Left ventricle myocardium superior (tissue), 1 donor: ENCODE results near the gene JADE3. TPM values are rescaled to one million over a fixed set of nuclear protein-coding genes. Genes with fewer than 3 reads are reported as not detected.
A peak's percentile ranks its signal among the peaks of the same experiment; 100 is the strongest.

Experiments used
- ATAC-seq: fragments of 200-7000 bp; cut with Tn5 transposase; one replicate; pipeline ENCODE4 v1.9.1; 2020; ENCODE audit warnings: mild to moderate bottlenecking, moderate library complexity
- DNase-seq: peaks from one replicate; pipeline ENCODE4 v3.0.0-alpha.2; 2020
- intact Hi-C: fragments of 100-400 bp; cut with micrococcal nuclease; formaldehyde crosslinking; loops from one replicate; pipeline ENCODE4 v1.11.0; 2022
- total RNA-seq: library from RNA; stranded (reverse); fragmentation: NEBNext Ultra II Directional; extraction: Animal tissue kit (Norgen Biotek cat#: 25700); gene quantifications from one replicate; pipeline ENCODE4 v1.2.1, GENCODE V29; 2021
- donor health status: DM: no; HTN: yes; CAD: no; lungs with severe emphysema.

The JADE3 gene
- total RNA-seq, 1 donor from 2014 or later: 9.5 TPM

DNA sequence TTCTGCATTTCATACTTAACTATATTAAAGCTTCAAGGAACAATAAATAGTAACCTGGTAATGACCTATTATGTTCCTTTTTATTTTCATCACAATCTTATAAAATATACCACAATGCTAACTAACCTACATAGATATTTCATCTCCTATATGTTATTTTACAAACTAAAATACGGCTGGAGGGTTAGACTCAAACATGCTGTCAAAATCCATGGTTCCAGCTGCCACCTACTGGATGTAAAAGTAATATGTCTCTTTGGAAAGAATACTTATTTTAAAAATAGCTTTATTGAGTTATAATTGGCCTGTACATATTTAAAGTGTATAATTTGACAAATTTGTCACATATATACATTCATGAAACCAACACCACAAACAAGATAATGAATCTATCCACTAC is 181.0 kb downstream of the JADE3 start:
- ATAC-seq (no peak), DNase-seq (no peak)
- intact Hi-C loops: no loop called here

DNA sequence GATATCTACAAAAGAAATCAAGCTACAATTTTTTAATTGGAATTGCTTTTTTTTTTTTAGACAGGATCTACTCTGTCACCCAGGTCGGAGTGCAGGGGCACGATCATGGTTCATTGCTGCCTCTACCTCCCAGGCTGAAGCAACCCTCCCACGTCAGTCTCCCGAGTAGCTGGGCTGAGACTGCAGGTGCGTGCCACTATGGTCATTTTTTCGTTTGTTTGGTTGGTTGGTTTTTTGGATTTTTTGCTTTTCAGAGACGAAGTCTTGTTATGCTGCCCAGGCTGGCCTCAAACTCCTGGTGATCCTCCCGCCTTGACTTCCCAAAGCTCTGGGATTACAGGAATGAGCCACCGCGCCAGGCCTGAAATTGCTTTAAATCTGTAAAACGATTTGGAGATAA is 181.6 kb downstream of the JADE3 start:
- intact Hi-C loops: no loop called here
- ATAC-seq: no peak
- DNase-seq: no peak

DNA sequence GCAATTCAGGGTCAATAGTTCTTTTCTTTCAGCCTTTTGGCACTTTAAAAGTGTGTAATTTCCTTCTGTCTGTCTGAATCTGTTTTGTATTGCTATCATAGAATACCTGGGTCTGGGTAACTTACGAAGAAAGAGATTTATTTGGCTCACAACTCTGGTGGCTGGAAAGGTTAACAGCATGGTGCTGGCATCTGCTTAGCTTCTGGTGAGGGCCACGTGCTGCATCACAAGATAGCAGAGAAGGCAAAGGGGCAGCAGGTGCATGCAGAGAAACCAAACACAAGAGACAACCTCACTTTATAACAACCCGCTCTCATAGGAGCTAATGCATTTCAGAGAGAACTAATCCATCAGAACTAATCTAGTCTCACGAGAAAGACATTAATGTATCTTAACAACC is 184.8 kb downstream of the JADE3 start:
- ATAC-seq (peak; percentile 49), DNase-seq (no peak)
- intact Hi-C loops: no loop called here

DNA sequence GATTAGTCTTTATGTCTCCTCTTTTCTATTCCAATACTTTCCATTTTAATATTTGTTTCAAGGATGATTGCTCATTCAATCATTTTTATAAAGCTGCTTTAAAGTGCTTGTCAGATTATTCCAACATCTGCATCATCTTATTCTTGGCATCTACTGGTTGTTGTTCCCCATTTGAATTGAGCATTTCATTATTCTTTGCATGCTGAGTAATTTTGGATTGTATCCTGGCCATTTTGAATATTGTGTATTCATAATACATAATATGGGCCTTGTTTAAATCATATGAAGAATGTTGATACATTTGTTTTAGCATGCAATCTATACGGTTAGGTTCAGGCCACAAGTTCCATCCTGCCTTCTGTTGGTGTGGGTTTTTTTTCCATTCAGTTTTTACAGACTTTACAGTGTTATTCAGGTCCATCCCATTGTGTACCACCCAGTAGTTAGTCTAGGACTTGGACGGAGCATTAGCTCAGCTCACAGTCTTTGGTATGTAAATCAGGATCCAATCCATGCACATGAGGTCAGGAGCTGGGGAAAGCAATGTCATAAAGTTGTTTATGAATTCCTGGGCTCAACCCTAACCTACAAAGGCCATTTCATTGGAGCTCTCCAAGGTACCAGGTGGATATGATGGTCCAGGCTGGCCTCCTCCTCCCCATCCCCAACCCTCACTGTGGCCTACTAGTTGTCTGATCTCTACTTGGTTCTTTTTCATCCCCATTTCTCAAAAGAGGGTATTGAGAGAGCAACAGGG is 186.3 kb downstream of the JADE3 start:
- intact Hi-C loops: no loop called here

DNA sequence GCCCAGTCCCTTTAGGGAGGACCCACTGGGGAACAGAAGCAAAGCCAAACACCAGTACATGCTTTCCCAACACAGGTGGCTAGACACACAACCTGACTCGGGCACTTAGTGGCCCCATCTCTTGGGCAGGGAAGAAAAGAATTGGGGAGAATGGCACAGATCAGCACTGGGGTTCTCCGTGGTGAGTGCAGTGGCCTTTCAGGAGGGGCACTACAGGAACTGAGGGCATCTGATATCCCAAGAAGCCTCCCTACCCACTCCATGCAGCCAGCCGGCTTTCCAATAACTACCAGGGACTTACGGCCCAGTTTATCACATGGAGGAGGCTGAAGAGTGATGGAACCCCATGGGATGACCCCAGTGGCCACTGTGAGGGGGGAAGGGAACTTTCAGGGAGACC is 189.0 kb downstream of the JADE3 start:
- ATAC-seq: no peak
- DNase-seq: no peak
- intact Hi-C loops: no loop called here

More for the DNA sequence above, 186.3 kb downstream of the JADE3 start:
- ATAC-seq (no peak), DNase-seq (no peak)

Other genes with a start within 250 kb of the JADE3 start
- gene SLC9A7, start 153.3 kb upstream of the JADE3 start, total RNA-seq: 4.6 TPM
- 3.1 TPM for gene RP2, start 75.4 kb upstream of the JADE3 start, total RNA-seq
- 18.7 TPM for gene RGN, start 166.0 kb downstream of the JADE3 start, total RNA-seq
- 210 TPM for gene NDUFB11, start 232.3 kb downstream of the JADE3 start, total RNA-seq
- 32.9 TPM for gene RBM10, start 232.8 kb downstream of the JADE3 start, total RNA-seq